Muscle layer of duodenum (tissue), 2 donors: ENCODE measurements around the gene JPH2.

Experiments used
- H3K27ac ChIP-seq: one replicate; pipeline ENCODE4 v1.7.0; 2013; ENCODE audit warnings: mild to moderate bottlenecking, low read length
- H3K27me3 ChIP-seq: one replicate; pipeline ENCODE4 v1.7.0; 2013; ENCODE audit warnings: low read depth, mild to moderate bottlenecking, control low read depth, low read length
- H3K36me3 ChIP-seq, 2 donors: one replicate each; pipeline ENCODE4 v1.7.0; 2013; ENCODE audit warnings: low read length in 2 of 2, control low read depth in 1 of 2, mild to moderate bottlenecking in 1 of 2; ENCODE audit not compliant: insufficient read depth in 2 of 2, control insufficient read depth in 1 of 2
- H3K4me1 ChIP-seq, 2 donors: one replicate each; pipeline ENCODE4 v1.7.0; 2013; ENCODE audit warnings: low read length in 2 of 2, mild to moderate bottlenecking in 2 of 2, control low read depth in 1 of 2, moderate library complexity in 1 of 2; ENCODE audit not compliant: insufficient read depth in 2 of 2, control insufficient read depth in 1 of 2
- H3K4me3 ChIP-seq, 2 donors: one replicate each; pipeline ENCODE4 v1.7.0; 2013; ENCODE audit warnings: low read length in 2 of 2, low read depth in 1 of 2, mild to moderate bottlenecking in 1 of 2
- H3K9me3 ChIP-seq, 2 donors: one replicate each; pipeline ENCODE4 v1.7.0; 2013; ENCODE audit warnings: low read length in 2 of 2, control low read depth in 1 of 2, mild to moderate bottlenecking in 1 of 2; ENCODE audit not compliant: control insufficient read depth in 1 of 2
- donor health status: healthy.

The JPH2 gene

DNA sequence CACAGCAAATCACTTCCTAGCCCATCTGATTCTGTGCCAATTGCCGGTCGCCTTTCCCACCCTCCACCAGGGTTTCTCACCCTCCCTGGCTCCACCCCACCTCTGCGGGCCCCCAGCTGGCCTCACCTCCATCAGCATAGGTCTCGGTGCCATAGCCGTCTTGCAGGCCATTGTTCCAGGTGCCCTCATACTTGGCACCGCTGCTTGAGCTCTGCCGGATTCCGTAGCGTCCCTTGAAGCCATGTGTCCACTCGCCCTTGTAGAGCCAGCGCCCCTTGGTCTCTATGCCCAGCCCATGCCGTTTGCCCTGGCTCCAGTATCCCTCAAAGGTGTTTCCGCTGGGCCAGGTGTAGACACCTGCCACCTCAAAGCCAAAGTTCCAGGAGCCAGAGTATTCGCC lies 787 bp downstream of the JPH2 start:
- peak overlapping the region; percentile 64 to 78 for H3K4me3 ChIP-seq
- peaks cover 4% of the 10 kb centered on the region for H3K27me3 ChIP-seq
- H3K9me3 ChIP-seq = no peaks in the 10 kb centered on the region
- no peaks in the 10 kb centered on the region for H3K36me3 ChIP-seq
- peaks cover 0 to 27% of the 10 kb centered on the region in 2 donors for H3K4me1 ChIP-seq
- peak overlapping the region; percentile 82 for H3K27ac ChIP-seq

DNA sequence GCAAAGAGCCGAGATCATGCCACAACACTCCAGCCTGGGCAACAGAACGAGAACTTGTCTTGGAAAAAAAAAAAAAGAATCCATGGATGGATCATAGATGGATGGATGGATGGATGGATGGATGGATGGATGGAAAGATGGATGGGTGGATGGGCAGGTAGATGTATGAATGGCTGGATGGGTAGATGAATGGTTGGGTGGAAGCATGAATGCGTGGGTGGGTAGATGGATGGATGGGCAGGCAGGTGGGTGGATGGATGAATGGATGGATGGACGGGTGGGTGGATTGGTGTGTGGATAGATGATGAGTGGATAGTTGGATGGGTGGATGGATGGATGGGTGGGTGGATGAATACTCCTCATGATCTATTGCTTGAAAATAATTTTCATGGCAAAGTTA lies 1.4 kb downstream of the JPH2 start:
- Histone ChIP-seq H3K4me1 (peaks cover 0 to 27% of the 10 kb centered on the region in 2 donors), H3K27ac (peak overlapping the region; percentile 82), H3K4me3 (peak overlapping the region; percentile 64 to 78), H3K9me3 (no peaks in the 10 kb centered on the region), H3K27me3 (peaks cover 4% of the 10 kb centered on the region), H3K36me3 (no peaks in the 10 kb centered on the region)

DNA sequence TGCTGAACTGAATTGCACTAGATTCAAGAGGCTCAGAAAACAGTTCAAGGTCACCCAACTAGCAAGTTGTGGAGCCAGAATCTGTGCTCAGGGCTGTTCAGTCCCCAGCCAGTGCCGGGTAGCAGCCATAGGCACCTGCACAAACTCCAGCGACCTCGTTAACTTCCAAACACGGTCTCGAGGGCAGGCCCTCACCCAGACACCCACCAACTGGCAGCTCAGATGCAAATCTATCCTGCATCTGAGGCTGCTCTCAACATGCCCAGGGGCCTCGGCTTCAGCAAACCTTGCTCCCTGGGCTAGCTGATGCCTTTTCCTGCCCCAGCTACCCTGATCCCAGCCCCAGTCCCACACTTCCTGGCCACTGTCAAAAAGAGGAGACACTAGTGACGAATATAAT lies 3.7 kb downstream of the JPH2 start:
- H3K27ac ChIP-seq = peak overlapping the region; percentile 49
- H3K9me3 ChIP-seq = no peaks in the 10 kb centered on the region
- H3K36me3 ChIP-seq = no peaks in the 10 kb centered on the region
- peaks cover 4% of the 10 kb centered on the region for H3K27me3 ChIP-seq
- peaks cover 0 to 32% of the 10 kb centered on the region in 2 donors for H3K4me1 ChIP-seq
- peak overlapping the region; percentile 41 to 78 for H3K4me3 ChIP-seq

DNA sequence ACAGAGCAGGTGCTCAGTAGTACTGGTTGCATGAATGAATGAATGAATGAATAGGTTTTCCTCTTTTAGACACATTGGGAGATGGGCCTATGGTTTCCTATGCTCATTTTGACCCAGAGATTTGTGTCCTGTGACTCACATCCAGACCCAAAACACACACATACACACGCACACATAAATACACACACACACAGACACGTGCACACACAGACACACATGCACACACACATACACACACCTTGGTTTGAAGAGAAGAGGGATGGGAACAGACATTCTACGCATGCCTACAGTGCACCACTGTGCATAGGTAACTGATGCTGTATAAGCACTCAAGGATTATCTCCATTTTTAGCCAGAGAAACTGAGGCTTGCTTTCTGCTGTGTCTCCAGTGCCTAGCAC lies 4.1 kb downstream of the JPH2 start:
- Histone ChIP-seq H3K27ac (peak overlapping the region; percentile 49), H3K36me3 (no peaks in the 10 kb centered on the region), H3K4me1 (peaks cover 0 to 31% of the 10 kb centered on the region in 2 donors), H3K27me3 (peaks cover 4% of the 10 kb centered on the region), H3K9me3 (no peaks in the 10 kb centered on the region), H3K4me3 (peak overlapping the region; percentile 41 to 78)

DNA sequence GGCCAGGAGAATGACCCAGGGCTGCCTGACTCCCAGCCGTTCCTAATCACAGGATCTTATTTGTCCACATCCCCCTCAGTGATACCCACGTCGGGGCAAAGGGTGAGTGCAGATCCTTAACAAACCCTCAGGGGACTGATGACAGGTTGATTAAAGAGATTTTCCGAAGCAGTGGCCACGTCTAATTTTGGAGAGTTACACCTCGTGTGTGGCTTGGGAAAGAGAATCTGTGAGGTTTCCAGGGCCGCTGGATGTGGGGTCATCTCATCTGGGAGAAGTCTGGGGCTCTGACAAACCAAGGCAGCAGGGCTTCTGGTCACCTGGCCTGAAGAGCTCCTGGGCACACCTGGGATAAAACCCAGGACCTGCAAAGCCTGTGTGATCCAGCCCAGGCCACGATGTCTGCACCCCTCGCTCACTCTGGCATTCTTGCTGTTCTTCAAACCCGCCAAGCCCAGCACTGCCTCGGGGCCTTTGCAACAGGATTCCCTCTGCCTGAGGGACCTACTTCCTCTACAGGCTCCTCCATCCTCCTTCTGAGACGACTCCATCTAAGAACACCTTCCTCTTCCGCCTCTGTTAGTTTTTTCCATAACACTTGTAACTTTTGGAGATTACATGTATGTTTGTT lies 4.7 kb downstream of the JPH2 start:
- Histone ChIP-seq H3K27ac (peak overlapping the region; percentile 81), H3K9me3 (no peaks in the 10 kb centered on the region), H3K4me3 (peak overlapping the region in 1 of 2 donors; percentile 47), H3K36me3 (no peaks in the 10 kb centered on the region), H3K4me1 (peaks cover 5 to 29% of the 10 kb centered on the region in 2 donors), H3K27me3 (peaks cover 2% of the 10 kb centered on the region)

DNA sequence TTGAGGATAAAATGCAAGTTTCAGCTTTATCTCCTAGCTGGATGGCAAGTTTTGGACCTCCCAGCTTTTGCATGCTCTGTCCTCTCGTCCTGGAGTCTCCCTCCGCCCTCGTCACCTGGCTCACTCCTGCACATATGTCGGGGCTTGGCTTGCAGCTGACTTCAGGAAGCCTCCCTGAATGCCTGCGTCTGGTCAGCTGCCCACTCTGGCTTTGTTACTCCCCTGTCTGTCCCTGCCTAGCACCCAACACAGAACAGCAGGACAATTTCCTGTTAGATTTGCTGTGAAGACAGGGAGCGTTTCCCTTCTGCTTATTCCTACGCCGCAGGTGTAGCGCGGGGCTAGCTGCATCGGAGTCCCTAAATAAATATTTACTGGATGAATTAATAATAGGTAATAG lies 5.4 kb downstream of the JPH2 start:
- no peaks in the 10 kb centered on the region for H3K36me3 ChIP-seq
- H3K4me1 ChIP-seq = peaks cover 5 to 28% of the 10 kb centered on the region in 2 donors
- no peaks in the 10 kb centered on the region for H3K9me3 ChIP-seq
- H3K27ac ChIP-seq = peak overlapping the region; percentile 81
- H3K4me3 ChIP-seq = peak overlapping the region in 1 of 2 donors; percentile 47
- no peaks in the 10 kb centered on the region for H3K27me3 ChIP-seq

DNA sequence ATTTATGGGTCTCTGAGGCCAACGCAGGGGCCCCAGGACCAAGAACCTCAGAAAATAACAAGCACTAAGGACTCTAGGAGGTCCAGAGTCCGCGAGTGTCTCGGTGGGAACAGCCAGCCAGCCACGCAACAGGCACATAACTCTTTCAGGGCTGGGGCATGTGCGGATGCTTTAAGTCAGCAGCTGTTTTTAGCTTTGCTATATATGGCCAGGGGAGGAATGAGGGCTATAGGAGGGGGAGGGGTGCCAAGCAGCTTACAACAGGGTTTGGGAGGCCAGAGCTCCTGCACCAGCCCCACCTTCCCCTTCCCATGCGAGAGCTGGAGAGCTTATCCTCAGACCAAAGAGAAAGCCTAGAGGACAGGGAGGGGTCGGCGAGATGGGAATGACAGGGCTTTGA lies 6.2 kb downstream of the JPH2 start:
- Histone ChIP-seq H3K27ac (peak overlapping the region; percentile 81), H3K9me3 (no peaks in the 10 kb centered on the region), H3K27me3 (no peaks in the 10 kb centered on the region), H3K4me3 (peak overlapping the region in 1 of 2 donors; percentile 47), H3K36me3 (no peaks in the 10 kb centered on the region), H3K4me1 (peaks cover 5 to 28% of the 10 kb centered on the region in 2 donors)

DNA sequence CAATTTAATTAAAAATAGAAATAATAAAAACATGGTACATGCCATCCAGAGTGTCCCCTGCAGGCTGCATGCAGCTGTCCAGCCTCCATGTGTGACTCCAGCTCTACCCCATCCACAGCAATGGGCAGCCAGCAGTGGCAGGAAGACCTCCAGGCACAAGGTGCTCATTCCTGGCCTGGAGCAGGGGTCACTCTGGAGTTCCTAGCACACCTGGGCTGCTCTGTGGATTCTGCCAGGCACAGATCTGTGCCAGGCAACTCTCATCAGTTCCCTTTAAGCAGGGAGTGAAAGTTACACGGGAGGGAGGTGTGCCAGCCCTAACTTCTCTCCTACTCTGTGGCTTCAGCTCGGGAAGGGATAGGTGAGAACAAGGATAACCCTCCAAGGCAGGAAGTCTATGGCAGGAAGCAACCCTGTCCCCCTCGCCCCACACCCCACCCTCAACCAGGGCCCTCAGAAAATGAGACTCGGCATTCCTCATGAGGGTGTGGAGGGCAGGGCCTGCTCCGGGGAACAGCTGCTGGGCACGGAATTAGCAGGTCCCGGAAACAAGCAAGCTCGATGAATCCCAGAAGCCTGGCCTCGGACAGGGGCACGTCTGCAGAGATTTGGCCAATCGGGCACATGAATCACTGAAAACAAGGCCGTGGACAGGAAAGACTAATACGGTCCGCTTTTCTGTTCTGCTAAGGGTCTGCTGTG lies 10.0 kb downstream of the JPH2 start:
- Histone ChIP-seq H3K27me3 (no peaks in the 10 kb centered on the region), H3K4me1 (peaks cover 5 to 41% of the 10 kb centered on the region in 2 donors), H3K27ac (peak overlapping the region; percentile 54), H3K36me3 (no peaks in the 10 kb centered on the region), H3K9me3 (no peaks in the 10 kb centered on the region), H3K4me3 (no peak overlapping the region)

DNA sequence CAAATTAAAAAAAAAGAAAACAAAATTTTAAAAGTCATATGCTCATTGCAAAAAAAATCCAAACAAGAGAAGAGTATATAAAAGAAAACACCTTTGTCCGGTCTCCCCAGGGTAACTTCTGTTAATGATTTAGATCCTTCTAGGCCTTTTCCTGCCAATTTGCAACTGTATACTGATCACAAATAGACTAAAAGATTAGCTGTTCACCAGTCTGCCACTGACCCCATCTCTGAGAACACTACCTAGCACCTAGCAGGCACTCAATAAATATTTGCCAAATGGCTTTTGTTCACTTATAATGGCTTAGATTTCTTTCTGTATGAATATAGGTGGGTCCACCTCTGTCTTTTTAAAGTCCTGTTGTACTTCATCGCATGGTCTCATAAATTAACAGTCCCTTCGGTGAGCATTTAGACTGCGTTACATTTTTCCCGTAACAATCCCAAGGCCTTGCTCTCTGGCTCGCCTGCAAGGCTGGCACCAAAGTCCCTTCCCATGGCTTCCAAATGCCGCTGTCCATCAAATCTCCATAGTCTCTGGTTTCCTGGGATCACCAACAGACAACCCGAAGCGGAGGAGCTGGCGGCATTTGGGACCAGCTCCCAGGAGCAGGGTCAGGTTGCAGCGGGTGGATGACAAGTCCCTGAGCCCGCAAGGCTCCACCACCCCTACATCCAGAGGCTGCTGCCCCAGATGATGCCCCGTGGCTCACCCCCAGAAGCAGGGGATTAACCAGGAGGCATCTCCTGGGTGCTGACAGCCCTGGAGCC lies 11.8 kb downstream of the JPH2 start:
- Histone ChIP-seq H3K27me3 (no peaks in the 10 kb centered on the region), H3K4me3 (no peak overlapping the region), H3K36me3 (no peaks in the 10 kb centered on the region), H3K27ac (no peak overlapping the region), H3K4me1 (peaks cover 5 to 45% of the 10 kb centered on the region in 2 donors), H3K9me3 (no peaks in the 10 kb centered on the region)

DNA sequence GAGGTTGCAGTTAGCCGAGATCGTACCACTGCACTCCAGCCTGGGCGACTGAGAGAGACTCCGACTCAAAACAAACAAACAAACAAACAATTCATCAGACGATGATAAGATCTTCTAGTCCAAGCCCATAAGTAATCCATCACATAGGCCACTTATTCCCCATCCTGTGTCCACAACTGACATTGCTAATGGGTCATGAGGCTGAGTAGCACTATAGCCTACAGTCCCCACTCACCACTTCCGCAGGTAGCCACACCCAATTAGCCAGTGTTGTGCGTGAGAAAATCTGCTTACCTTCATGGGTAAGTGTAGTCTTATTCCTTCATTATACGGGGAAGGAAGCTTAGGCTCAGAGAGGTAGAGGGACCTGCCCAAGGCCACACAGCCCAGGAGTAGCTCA lies 13.1 kb downstream of the JPH2 start:
- H3K36me3 ChIP-seq = no peaks in the 10 kb centered on the region
- no peak overlapping the region for H3K4me3 ChIP-seq
- peaks cover 5 to 44% of the 10 kb centered on the region in 2 donors for H3K4me1 ChIP-seq
- H3K27me3 ChIP-seq = no peaks in the 10 kb centered on the region
- H3K9me3 ChIP-seq = no peaks in the 10 kb centered on the region
- H3K27ac ChIP-seq = no peak overlapping the region

DNA sequence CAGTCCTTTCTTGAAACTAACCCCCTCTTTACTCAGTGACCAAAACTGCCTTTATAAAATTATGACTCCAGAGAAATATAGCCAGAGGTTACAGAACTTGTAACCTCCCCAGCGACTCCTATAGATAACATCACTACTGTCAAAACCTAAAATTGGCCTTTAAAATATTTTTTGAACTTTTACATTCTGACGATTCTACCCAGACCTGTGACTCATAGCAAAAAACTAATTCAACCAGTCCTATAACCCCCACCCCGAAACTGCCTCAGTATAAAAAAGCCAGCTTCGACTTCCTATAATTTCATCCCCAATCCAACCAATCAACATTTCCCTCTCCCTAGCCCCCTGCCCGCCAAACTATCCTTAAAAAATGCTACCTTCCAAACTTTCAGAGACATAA lies 13.9 kb downstream of the JPH2 start:
- Histone ChIP-seq H3K4me1 (peaks cover 5 to 41% of the 10 kb centered on the region in 2 donors), H3K4me3 (no peak overlapping the region), H3K9me3 (no peaks in the 10 kb centered on the region), H3K36me3 (no peaks in the 10 kb centered on the region), H3K27ac (no peak overlapping the region), H3K27me3 (no peaks in the 10 kb centered on the region)
